NCI-H2029 treated with DMSO at 0.1 percent for 48 hours (cell line): ENCODE measurements around the gene AUTS2.

Source experiments
- DNase-seq: peaks from one replicate; lab custom pipeline; 2025; lab: John Stamatoyannopoulos, UW

The AUTS2 gene

DNA sequence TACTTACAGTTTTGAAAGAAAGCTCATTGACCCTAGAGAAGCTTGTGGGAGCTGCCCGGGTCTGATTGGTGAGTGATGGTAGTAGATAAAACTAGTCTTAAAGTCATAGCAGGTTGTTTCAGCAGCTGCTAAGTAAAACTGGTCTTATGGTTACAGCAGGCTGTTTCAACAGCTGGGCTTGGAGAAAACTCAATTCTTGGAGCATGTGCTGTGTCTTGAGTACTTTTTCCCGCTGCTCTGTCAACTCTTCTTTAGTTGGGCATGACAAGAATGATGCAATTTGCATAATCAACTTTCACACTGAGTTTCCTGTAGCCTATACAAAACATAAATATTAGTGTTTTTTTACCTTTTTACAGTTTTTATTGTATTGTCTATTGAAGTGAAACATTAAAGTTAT lies 707.9 kb downstream of the AUTS2 start:
- DNase-seq: no peak

GRCh38 chr7:70307544-70308106 lies 709.4 kb downstream of the AUTS2 start:
- DNase-seq: no peak

DNA sequence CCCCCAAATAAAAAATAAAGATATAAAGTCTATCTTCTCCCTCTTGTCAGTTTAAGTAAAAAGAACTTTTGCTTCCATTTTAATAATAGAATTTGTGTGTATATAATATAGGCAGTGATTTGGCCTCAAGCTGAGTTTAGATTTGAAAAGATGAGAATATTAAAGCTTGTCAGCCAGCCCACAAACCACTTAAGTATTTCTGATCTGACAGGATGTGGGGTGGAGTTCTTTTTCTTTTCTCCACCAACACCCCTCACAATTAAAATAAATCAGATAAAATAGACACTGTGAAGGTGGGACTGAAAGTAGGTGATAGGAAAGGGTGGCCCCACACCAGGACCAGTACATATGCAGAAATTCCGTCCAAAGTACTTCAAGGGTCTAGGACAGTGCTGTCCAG lies 714.1 kb downstream of the AUTS2 start:
- no peak for DNase-seq

- no peak for DNase-seq
Observed at GRCh38 chr7:70313271-70313670, 715.0 kb downstream of the AUTS2 start.

DNA sequence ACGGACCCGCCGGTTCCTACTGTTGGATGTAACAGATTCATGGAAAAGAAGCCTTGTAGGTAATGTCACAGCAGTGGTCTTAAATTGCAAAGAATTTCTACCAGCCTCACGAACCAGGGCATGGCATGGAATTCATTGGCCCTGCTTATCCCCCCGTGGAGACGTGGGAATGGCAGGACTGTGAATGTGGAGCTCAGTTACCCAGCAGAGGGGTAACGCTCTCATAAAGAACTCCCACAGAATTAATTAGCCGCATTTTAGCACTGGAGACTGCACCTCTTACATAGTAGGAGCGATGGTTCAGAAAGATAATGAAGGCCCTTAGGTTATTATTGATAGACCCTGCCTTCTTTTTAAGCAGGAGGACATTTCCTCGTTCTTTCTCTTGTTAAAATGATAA lies 715.4 kb downstream of the AUTS2 start:
- no peak for DNase-seq

DNA sequence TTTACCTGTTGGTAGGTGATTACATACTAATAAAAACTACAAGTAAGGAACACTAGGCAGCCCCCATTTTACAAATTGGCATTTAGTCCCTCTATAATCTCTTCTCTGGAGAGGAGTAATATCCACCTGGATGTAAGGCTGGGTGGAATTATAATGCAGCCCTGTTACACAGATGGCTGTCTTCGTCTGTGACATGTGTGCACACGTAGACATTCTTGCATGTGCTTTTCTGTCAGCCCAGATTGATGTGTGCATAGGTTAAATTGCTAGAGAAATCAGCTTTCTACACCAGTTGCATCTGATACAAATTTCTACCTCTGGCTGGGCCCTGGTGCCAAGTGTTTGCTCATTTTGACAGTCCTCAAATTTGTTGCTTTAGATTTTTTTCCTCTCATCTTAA lies 715.9 kb downstream of the AUTS2 start:
- DNase-seq: no peak

- DNase-seq: no peak
Observed at GRCh38 chr7:70316745-70317144, 718.5 kb downstream of the AUTS2 start.

DNA sequence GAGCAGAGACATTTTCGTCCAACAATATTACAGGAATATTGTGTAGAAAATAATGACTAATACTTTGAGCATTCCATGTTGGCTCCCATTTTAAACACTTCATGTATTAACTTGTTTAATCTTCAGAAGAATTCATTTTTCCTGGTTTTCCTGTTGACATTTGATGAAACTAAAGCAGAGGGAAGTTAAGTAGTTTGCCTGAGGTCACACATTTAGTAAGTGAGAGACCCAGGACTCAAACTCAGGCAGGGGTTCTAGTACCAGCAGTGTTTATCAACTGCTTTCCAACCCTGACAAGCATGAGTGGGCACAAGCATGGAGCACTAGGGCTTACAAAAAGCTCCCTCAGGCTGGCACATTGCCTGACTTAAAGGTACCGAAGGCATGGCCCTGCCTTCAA lies 719.1 kb downstream of the AUTS2 start:
- DNase-seq: peak; percentile 16

- DNase-seq: no peak
Observed at GRCh38 chr7:70318511-70318910, 720.2 kb downstream of the AUTS2 start.

DNA sequence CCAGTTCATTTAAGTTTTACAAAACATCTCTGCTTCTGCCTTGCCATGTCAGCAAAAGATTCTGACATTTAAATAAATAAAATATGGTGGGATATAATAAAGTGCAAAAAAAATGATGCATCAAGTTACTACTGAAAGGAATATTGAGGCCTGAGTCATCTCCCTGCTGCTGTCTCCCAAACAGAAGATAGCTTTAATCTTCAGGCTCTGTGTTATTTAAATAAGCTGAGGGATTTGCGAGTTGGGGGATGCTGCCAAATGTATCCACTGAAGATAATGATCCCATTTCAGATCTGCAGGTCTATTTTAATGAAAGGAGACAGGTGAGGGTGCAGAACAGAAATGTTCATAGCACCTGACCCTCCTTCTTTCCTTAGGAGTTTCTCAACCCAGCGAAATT lies 720.8 kb downstream of the AUTS2 start:
- no peak for DNase-seq

DNA sequence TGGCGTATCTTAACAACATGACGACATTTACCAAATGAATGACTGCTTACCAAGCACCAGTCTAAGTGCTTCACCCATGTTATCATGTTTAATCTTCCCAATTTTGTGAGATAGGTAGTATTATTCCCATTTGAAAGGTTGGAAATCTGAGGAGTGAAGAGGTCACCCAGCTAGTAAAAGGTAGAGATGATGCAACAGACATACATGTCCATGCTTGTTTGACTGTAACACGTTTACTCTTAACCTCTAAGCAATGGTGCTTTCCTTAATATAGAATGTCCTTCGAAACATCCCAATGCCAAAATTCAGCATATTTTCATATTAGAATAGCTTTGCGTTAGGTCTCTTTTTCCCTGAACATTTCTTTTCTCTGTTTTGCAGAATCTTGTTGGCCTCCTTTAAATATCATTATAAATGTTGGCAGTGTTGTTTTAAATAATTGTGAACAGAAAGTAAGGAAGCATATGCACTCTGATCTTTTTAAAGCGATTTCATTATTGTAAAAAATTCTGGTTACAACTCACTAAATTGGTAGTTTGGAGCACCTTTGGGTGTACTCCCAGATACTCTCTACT lies 722.8 kb downstream of the AUTS2 start:
- DNase-seq: no peak

DNA sequence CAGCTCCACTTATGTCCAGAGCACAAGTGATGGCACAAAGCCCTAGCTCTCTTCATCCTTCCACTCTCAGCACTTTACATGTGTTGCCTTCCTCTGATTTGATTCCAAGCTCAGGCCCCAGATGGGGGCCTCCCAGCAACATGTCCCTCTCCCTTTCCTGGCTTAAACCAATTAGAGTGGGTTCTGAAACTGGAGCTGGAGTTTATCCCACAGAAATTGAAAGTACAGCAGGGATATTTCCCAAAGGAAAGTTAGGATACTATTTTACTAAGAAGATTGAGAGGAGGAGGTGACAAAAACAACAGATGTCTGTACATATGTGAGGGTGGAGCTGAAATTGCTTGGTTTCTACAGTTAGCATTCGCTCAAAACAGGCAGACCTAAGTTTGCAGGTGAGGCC lies 724.6 kb downstream of the AUTS2 start:
- DNase-seq: no peak

- DNase-seq: no peak
Observed at GRCh38 chr7:70325509-70326101, 727.3 kb downstream of the AUTS2 start.

DNA sequence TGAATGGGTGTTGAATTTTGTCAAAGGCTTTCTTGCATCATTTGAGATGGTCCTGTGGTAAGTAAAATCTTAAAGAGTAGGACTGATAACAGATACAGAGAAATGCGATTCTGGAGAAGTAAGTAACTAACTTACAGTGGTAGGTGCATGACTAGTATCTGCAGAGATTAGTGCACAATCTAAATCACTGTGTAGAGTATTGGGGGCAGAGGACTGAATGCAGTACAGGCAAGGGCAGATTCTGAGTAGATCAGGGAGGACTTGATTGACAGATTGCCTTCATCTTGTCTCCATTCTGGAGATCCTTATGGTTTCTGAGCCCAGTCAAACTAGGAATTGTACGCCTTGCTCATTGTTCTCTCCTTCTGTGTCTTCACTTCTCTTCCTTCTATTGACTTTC lies 736.0 kb downstream of the AUTS2 start:
- DNase-seq: no peak

GRCh38 chr7:70334871-70335270 lies 736.6 kb downstream of the AUTS2 start:
- DNase-seq: no peak

DNA sequence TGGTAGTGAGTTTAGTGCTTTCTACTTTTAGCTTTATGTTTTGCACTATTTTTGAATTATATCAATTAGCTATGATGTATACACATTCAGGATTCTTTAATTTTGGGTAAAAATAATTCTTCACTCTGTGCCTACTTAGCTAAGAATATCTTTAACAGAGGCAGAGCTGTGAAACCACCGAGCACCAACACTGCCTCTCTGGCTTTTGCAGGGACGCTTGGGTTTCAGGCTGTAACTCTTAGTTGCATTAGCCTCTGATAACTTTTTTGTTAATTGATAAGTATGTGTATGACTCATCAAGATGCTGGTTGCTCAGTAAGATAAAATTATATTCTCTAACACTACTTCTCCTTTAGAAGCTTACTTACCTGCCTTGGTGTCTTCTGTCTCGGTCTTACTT lies 738.3 kb downstream of the AUTS2 start:
- DNase-seq: no peak

- DNase-seq: no peak
Observed at GRCh38 chr7:70338015-70338414, 739.7 kb downstream of the AUTS2 start.

DNA sequence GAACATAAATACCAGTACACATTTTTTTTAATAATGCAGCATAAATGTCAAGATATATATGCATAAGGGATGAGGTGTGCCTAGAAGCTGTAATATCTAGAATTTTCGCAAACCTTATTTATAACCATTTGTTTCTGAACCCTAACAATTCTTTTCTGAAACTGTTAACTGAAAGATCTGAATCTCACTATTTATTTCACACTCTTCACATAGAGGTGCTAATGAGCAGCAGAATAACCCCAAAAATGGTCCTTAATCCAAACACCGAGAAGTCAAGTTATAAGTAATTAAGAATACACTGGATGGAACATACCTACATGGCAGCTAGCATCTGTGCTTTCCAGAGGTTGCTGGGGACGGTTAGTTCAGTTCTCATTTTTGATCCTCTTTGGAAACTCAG lies 742.0 kb downstream of the AUTS2 start:
- no peak for DNase-seq

- DNase-seq: no peak
Observed at GRCh38 chr7:70341446-70341845, 743.2 kb downstream of the AUTS2 start.

DNA sequence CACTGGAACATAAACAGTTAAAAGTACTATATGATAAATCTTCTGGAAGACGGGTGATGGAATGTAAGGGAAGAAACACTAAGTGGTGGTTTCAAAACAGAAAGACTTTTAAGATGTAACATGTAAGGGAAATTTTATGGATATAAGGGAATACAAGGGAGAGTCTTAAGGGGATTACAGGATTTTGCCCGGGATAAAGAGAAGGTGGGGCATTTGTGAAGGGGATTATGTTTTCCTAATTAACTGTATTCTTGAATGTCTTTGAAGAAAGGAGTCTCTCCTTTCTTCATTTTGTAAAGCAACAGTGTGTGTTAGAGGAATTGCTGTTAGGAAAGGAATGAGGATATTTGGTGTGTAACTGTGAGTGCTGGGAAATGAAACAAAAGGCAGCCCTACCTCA lies 745.2 kb downstream of the AUTS2 start:
- DNase-seq: no peak

DNA sequence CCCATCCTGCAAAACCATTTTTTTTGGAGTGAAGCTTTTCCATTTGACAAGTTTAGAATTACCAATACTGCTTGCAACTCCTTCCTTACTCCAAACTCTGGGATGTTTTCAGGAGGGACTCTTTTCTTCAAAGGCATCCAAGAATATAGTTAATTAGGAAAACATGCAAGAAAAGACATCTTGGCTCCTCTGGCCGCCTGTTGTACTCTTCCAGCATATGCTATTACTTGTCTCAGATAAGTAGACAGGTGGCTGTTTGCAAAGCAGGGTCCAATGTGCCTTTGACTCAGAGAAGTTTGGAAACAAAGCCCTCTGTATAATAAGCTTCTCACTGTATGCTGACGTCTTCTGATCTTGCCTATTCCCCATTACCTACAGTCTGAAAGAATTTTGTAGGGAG lies 746.5 kb downstream of the AUTS2 start:
- no peak for DNase-seq

DNA sequence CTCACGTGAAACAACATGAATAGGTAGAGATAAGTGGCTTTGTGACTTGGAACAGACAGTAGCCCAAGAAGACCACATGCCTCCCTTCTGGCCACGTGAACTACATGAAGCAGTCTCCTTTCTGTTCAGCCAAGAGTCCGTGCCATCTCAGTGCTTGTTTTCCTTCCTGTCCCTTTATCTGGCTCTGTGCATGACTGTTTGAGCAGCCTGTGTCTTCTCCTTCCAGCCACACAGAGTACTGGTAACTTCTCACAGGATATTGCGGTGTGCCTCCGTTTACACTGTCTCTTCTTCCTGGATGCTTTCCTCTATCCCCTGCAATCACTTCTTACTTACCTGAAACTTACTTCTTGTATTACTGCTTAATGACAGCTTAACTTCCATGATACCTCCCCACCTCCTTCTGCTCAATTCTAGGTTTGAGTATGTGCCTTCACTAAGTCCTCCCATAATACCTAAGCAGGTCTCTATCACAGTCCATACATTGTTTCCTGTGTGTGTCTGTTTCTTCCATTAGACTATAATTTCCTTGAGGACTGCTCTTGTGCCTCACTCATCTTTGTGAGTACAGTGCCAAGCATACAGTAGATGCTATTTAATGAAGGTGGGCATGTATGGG lies 748.7 kb downstream of the AUTS2 start:
- DNase-seq: no peak

GRCh38 chr7:70347463-70348254 lies 749.4 kb downstream of the AUTS2 start:
- no peak for DNase-seq
